GM13976 (cell line): ENCODE data around the gene ACTN2.

Experiments
- DNase-seq: peaks from one replicate; pipeline ENCODE4 v3.0.0; 2012; ENCODE audit warnings: low spot score
- in situ Hi-C: fragments of 300-500 bp; cut with MboI; formaldehyde crosslinking; loops from one replicate; pipeline ENCODE4 v1.12.0; 2022; ENCODE audit warnings: low sequenced_read_pairs, mixed read lengths, inconsistent platforms; ENCODE audit not compliant: unreplicated experiment
- TF ChIP-seq, protein P1 (sequence below): IDR thresholded peaks from 2 replicates; pipeline ENCODE4 v1.5.1; 2012; ENCODE audit warnings: borderline replicate concordance, mild to moderate bottlenecking; ENCODE audit not compliant: insufficient read depth; ENCODE audit errors: extremely low read depth, missing control alignments, control extremely low read depth

ACTN2 gene

GRCh38 chr1:236702791-236703394 lies 16.6 kb downstream of the ACTN2 start:
- in situ Hi-C loops: no loop called here
- DNase-seq: no peak

GRCh38 chr1:236705771-236706170 lies 19.5 kb downstream of the ACTN2 start:
- TF ChIP-seq, protein P1, sequence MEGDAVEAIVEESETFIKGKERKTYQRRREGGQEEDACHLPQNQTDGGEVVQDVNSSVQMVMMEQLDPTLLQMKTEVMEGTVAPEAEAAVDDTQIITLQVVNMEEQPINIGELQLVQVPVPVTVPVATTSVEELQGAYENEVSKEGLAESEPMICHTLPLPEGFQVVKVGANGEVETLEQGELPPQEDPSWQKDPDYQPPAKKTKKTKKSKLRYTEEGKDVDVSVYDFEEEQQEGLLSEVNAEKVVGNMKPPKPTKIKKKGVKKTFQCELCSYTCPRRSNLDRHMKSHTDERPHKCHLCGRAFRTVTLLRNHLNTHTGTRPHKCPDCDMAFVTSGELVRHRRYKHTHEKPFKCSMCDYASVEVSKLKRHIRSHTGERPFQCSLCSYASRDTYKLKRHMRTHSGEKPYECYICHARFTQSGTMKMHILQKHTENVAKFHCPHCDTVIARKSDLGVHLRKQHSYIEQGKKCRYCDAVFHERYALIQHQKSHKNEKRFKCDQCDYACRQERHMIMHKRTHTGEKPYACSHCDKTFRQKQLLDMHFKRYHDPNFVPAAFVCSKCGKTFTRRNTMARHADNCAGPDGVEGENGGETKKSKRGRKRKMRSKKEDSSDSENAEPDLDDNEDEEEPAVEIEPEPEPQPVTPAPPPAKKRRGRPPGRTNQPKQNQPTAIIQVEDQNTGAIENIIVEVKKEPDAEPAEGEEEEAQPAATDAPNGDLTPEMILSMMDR: no peak
- DNase-seq: no peak
- in situ Hi-C loops: no loop called here

More at GRCh38 chr1:236702791-236703394, 16.6 kb downstream of the ACTN2 start:
- TF ChIP-seq, protein P1: no peak

- no peak for DNase-seq
- in situ Hi-C loops: no loop called here
- TF ChIP-seq, protein P1: no peak
These were observed 19.9 kb downstream of the ACTN2 start for GRCh38 chr1:236706183-236706582.

DNA sequence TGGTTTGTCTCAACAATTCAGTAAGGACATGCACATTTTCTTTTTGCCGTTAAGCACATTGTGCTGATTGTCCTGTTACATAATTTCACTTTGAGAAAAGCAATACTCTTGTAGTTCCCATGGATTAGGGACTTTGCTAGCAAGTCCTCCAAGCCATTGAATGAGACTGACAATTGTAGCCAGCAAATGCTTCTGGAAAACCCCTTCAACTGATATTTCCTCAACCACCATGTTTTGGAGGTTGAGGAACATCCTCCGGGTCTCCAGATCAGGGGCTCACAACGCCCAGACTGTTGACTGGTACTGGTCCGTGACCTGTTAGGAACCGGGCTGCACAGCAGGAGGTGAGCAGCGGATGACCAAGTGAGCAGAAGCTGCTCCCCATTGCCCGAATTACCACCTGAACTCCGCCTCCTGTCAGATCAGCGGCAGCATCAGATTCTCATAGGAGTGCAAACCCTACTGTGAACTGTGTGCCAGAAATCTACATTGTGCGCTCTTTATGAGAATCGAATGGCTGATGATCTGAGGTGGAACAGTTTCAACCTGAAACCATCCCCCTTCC lies 24.1 kb downstream of the ACTN2 start:
- TF ChIP-seq, protein P1: no peak
- no peak for DNase-seq
- in situ Hi-C loops: no loop called here

GRCh38 chr1:236716160-236716559 lies 29.9 kb downstream of the ACTN2 start:
- TF ChIP-seq, protein P1: no peak
- in situ Hi-C loops: no loop called here
- no peak for DNase-seq

GRCh38 chr1:236717811-236718210 lies 31.5 kb downstream of the ACTN2 start:
- TF ChIP-seq, protein P1: no peak
- in situ Hi-C loops: no loop called here

More at GRCh38 chr1:236717811-236718210, 31.5 kb downstream of the ACTN2 start:
- no peak for DNase-seq
